Measurements from ENCODE around the gene KDM7A.
A peak's percentile ranks its signal among the peaks of the same experiment; 100 is the strongest.
"Not testable (repeated sequence)": the region's sequence is repeated elsewhere in the genome, so short reads cannot be mapped to it uniquely, and the experiment has no call there.

Gene KDM7A

GRCh38 chr7:140200061-140200989 lies 23.5 kb upstream of the KDM7A start:
- DNase-seq (ENCODE audit: low read depth) = no peak

- no peak for DNase-seq (ENCODE audit: low read depth)
These were observed 21.2 kb upstream of the KDM7A start for GRCh38 chr7:140197938-140198337.

- no peak for DNase-seq (ENCODE audit: low read depth)
These were observed 20.6 kb upstream of the KDM7A start for GRCh38 chr7:140197218-140197890.

- DNase-seq (ENCODE audit: low read depth) = no peak
These were observed 19.8 kb upstream of the KDM7A start for GRCh38 chr7:140196361-140197217.

GRCh38 chr7:140195859-140196258 lies 19.1 kb upstream of the KDM7A start:
- DNase-seq (ENCODE audit: low read depth) = no peak

GRCh38 chr7:140192620-140193019 lies 15.8 kb upstream of the KDM7A start:
- DNase-seq (ENCODE audit: low read depth) = no peak

- no peak for DNase-seq (ENCODE audit: low read depth)
These were observed 15.4 kb upstream of the KDM7A start for GRCh38 chr7:140192176-140192575.

GRCh38 chr7:140190588-140190987 lies 13.8 kb upstream of the KDM7A start:
- no peak for DNase-seq (ENCODE audit: low read depth)

GRCh38 chr7:140189917-140190316 lies 13.1 kb upstream of the KDM7A start:
- DNase-seq (ENCODE audit: low read depth) = no peak

GRCh38 chr7:140182917-140183316 lies 6.1 kb upstream of the KDM7A start:
- no peak for DNase-seq (ENCODE audit: low read depth)

GRCh38 chr7:140179339-140179738 lies 2.6 kb upstream of the KDM7A start:
- no peak for DNase-seq (ENCODE audit: low read depth)

- DNase-seq (ENCODE audit: low read depth) = peak; percentile 4
These were observed 571 bp downstream of the KDM7A start for GRCh38 chr7:140176122-140176701.

GRCh38 chr7:140175221-140176121 lies 1.3 kb downstream of the KDM7A start:
- DNase-seq (ENCODE audit: low read depth) = peak; percentile 82

GRCh38 chr7:140174217-140174616 lies 2.6 kb downstream of the KDM7A start:
- DNase-seq (ENCODE audit: low read depth) = no peak

- DNase-seq (ENCODE audit: low read depth) = no peak
These were observed 6.4 kb downstream of the KDM7A start for GRCh38 chr7:140170375-140170774.

- no peak for DNase-seq (ENCODE audit: low read depth)
These were observed 8.0 kb downstream of the KDM7A start for GRCh38 chr7:140168816-140169215.

- DNase-seq (ENCODE audit: low read depth) = no peak
These were observed 11.4 kb downstream of the KDM7A start for GRCh38 chr7:140165422-140165821.

GRCh38 chr7:140162081-140162480 lies 14.7 kb downstream of the KDM7A start:
- not testable (repeated sequence) for DNase-seq (ENCODE audit: low read depth)

GRCh38 chr7:140161047-140161446 lies 15.7 kb downstream of the KDM7A start:
- no peak for DNase-seq (ENCODE audit: low read depth)

- DNase-seq (ENCODE audit: low read depth) = no peak
These were observed 16.5 kb downstream of the KDM7A start for GRCh38 chr7:140160308-140160707.

- no peak for DNase-seq (ENCODE audit: low read depth)
These were observed 17.3 kb downstream of the KDM7A start for GRCh38 chr7:140159497-140159896.

Data from activated T-helper 9 cell treated with anti-CD3 and anti-CD28 coated beads, Interleukin-2, amount 50 U/mL, for 16 hours (primary cell).